Activated CD8-positive, alpha-beta memory T cell treated with anti-CD3 and anti-CD28 coated beads for 36 hours (primary cell): ENCODE data around the gene COX7A2L. TPM values are rescaled to one million over a fixed set of nuclear protein-coding genes. Genes with fewer than 3 reads are reported as not detected.

ENCODE experiments used
- total RNA-seq, 2 experiments: library from RNA; stranded (reverse); gene quantifications; one replicate each; pipeline ENCODE4 v1.2.3, GENCODE V29; 2021

COX7A2L gene
- total RNA-seq, 2 experiments from 2014 or later, result 104 to 105 TPM

Other genes with a start within 250 kb of the COX7A2L start
- gene EML4, start 191.9 kb downstream of the COX7A2L start, total RNA-seq, result 10 to 100 TPM; 56.8 to 58.9 TPM
- under 1 TPM; 0.10 to 0.13 TPM for gene KCNG3, start 132.8 kb upstream of the COX7A2L start, total RNA-seq
- 10 to 100 TPM; 19.9 to 20.0 TPM for gene MTA3, start 207.4 kb upstream of the COX7A2L start, total RNA-seq